HFFc6 (cell line): ENCODE measurements around the gene MAD1L1. TPM values are rescaled to one million over a fixed set of nuclear protein-coding genes. Genes with fewer than 3 reads are reported as not detected.

Source experiments
- DNase-seq: peaks from one replicate; pipeline ENCODE4 v3.0.0-alpha.2; 2018
- H3K27ac Mint-ChIP-seq: 2 replicates; pipeline ENCODE4 v1.8.0; 2020; ENCODE audit warnings: mild to moderate bottlenecking, mixed read lengths
- H3K27me3 Mint-ChIP-seq: 2 replicates; pipeline ENCODE4 v1.8.0; 2021; ENCODE audit warnings: mild to moderate bottlenecking, moderate library complexity, mixed read lengths; ENCODE audit not compliant: insufficient read depth
- H3K36me3 Mint-ChIP-seq: 2 replicates; pipeline ENCODE4 v1.8.0; 2021; ENCODE audit warnings: low read depth, mixed read lengths
- H3K4me1 Mint-ChIP-seq: 2 replicates; pipeline ENCODE4 v1.8.0; 2020; ENCODE audit warnings: low read depth, mixed read lengths
- H3K4me3 Mint-ChIP-seq: 2 replicates; pipeline ENCODE4 v1.8.0; 2020; ENCODE audit warnings: mild to moderate bottlenecking, moderate library complexity, mixed read lengths
- H3K9me3 Mint-ChIP-seq: 2 replicates; pipeline ENCODE4 v1.8.0; 2020; ENCODE audit warnings: mild to moderate bottlenecking, mixed read lengths
- CTCF ChIP-seq: fragments of 200-600 bp; sonication (generic); IDR thresholded peaks from 2 replicates; pipeline ENCODE4 v1.5.0; 2021; ENCODE audit warnings: antibody characterized with exemption, mild to moderate bottlenecking
- total RNA-seq, 6 experiments: library from RNA; stranded (reverse); fragmentation: NEBNext Ultra II Directional; extraction: Animal tissue kit (Norgen Biotek cat#: 25700); gene quantifications; 2 replicates in 1 of 6; 3 replicates in 5 of 6; pipeline ENCODE4 v1.2.3, GENCODE V29; 2021

Gene MAD1L1
- total RNA-seq, 6 experiments from 2014 or later, result 34.6 to 44.8 (median 40.2) TPM

DNA sequence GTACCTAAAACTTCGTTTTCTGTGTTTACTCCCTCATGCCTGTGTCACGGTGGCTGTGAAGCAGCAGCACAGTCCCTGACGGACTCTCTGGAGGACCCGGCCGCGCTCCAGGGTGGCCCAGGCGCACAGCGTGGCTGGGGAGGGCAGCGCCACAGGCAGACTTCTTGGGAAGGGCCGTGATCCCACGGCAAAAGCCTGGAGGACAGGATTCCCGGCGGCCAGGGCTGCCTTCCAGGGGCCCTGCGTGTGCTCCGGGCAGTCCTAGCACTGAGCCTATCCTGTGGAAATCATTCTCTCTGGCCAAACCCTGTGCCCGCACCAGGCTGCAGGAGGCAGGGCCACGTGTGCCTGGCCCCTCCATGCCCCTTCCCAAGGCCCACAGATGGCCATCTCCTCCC lies 244.2 kb downstream of the MAD1L1 start:
- no peak for TF ChIP-seq CTCF
- Mint-ChIP-seq H3K27me3 (no peaks in the 10 kb centered on the region; the same call in 1 of the 2 replicates), H3K36me3 (peaks cover 4% of the 10 kb centered on the region; the same call in 1 of the 2 replicates), H3K9me3 (no peaks in the 10 kb centered on the region), H3K4me1 (no peaks in the 10 kb centered on the region), H3K27ac (no peak overlapping the region), H3K4me3 (no peak overlapping the region)
- DNase-seq, result no peak

DNA sequence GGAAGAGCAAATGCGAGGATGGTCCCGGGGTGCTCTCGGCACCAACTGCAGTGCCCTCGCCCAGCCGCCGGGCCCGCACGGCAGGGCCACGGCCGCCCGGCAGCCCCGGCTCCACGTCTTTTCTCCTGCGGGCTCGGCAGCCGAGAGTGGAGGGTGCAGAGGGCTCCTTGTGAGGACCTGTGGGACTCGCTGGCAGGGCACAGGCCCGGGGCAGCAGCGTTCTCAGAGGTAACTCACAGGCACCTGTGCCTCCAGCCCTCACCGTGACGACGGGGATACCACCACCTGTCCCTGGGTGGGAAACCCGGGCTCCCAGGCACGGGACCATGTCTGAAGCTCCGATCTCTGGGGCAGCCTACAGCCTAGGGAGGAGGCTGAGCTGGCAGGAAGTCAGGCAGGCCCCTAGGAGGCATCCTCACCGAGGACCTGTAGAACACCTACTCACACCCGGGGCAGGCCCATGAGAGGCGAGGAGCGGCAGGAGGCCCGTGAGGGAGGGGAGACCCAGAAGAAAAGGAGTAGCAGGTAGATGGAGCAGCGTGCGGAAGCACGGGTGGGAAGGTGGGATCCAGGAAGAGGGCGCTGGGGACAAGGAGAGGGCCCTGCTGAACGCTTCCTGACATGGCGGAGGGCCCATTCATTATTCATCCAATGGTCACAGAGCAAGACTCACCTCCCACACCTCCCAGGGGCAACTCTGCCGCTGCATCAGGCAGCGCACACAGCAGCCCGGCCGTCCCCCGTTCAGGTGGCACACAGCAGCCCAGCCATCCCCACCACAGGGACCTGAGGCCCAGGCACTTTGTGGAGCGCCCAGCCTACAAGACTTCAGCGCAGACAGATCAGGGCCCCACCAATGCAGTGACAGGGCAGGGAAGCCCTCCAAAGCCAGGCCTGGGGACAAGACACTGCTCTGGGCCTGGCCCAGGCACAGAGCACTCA lies 244.9 kb downstream of the MAD1L1 start:
- H3K27me3 Mint-ChIP-seq, result no peaks in the 10 kb centered on the region; the same call in 1 of the 2 replicates
- no peak for DNase-seq
- peaks cover 4% of the 10 kb centered on the region; the same call in 1 of the 2 replicates for H3K36me3 Mint-ChIP-seq
- no peaks in the 10 kb centered on the region for H3K4me1 Mint-ChIP-seq
- H3K4me3 Mint-ChIP-seq, result no peak overlapping the region
- no peak overlapping the region for H3K27ac Mint-ChIP-seq
- no peak for TF ChIP-seq CTCF
- no peaks in the 10 kb centered on the region for H3K9me3 Mint-ChIP-seq

DNA sequence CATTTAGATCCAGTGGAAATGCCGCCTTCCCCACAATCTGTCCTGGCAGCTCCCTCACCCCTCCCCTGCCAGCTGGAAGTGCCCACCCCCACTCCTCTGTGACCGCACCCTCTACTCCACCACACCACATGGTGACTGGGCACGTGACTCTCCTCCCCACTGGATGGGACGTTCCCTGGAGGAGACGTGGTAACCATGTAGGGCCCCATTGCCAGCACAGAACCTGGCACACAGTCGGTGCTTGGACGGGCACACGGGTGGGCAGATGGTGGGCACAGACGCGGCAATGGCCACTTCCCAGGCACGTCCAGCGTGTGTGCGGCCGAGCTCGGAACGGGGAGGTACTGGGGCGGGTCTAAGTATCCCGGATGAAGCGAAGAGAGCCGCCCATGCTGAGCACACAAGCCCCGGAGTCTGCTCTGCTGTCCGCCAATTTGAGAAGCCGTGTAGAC lies 245.6 kb downstream of the MAD1L1 start:
- Mint-ChIP-seq H3K9me3 (no peaks in the 10 kb centered on the region), H3K27me3 (no peaks in the 10 kb centered on the region), H3K4me1 (no peaks in the 10 kb centered on the region), H3K27ac (no peak overlapping the region), H3K4me3 (no peak overlapping the region), H3K36me3 (peaks cover 4% of the 10 kb centered on the region; the same call in 1 of the 2 replicates)
- TF ChIP-seq CTCF, result no peak
- DNase-seq, result no peak

- no peaks in the 10 kb centered on the region for H3K27me3 Mint-ChIP-seq
- H3K4me3 Mint-ChIP-seq, result no peak overlapping the region
- TF ChIP-seq CTCF, result no peak
- H3K27ac Mint-ChIP-seq, result no peak overlapping the region
- H3K36me3 Mint-ChIP-seq, result peaks cover 4% of the 10 kb centered on the region; the same call in 1 of the 2 replicates
- H3K9me3 Mint-ChIP-seq, result no peaks in the 10 kb centered on the region
- no peak for DNase-seq
- H3K4me1 Mint-ChIP-seq, result no peaks in the 10 kb centered on the region
Observed at GRCh38 chr7:1986366-1987083, 246.2 kb downstream of the MAD1L1 start.

- Mint-ChIP-seq H3K4me3 (no peak overlapping the region), H3K27ac (no peak overlapping the region), H3K27me3 (no peaks in the 10 kb centered on the region), H3K36me3 (peaks cover 4% of the 10 kb centered on the region; the same call in 1 of the 2 replicates), H3K4me1 (no peaks in the 10 kb centered on the region), H3K9me3 (no peaks in the 10 kb centered on the region)
- no peak for TF ChIP-seq CTCF
- DNase-seq, result no peak
Observed at GRCh38 chr7:1985936-1986335, 246.8 kb downstream of the MAD1L1 start.
